Natural killer cell (primary cell): ENCODE measurements around the gene DYNLRB1. TPM values are rescaled to one million over a fixed set of nuclear protein-coding genes. Genes with fewer than 3 reads are reported as not detected.

ENCODE experiments used
- ATAC-seq, 3 donors: fragments of 150-1000 bp in 2 of 3; fragments of 200-7000 bp in 1 of 3; cut with Tn5 transposase; 1 replicate in 1 of 3; 2 replicates in 2 of 3; pipeline ENCODE4 v1.10.0; 2021; ENCODE audit warnings: mild to moderate bottlenecking in 2 of 3, moderate library complexity in 2 of 3
- DNase-seq, 2 donors: peaks; one replicate each; pipeline versions ENCODE4 v3.0.0 to v3.0.0-alpha.2; 2013 to 2021; ENCODE audit warnings: mixed read lengths in 1 of 2
- H3K27ac ChIP-seq: one replicate; pipeline ENCODE4 v1.5.1; 2013; ENCODE audit warnings: mild to moderate bottlenecking, low read length
- H3K27me3 ChIP-seq: one replicate; pipeline ENCODE4 v1.6.1; 2013; ENCODE audit warnings: low read length; ENCODE audit not compliant: control insufficient read depth, insufficient read depth
- H3K36me3 ChIP-seq: one replicate; pipeline ENCODE4 v1.6.1; 2013; ENCODE audit warnings: low read length; ENCODE audit not compliant: control insufficient read depth, insufficient read depth
- H3K4me1 ChIP-seq: one replicate; pipeline ENCODE4 v1.6.1; 2013; ENCODE audit warnings: low read length; ENCODE audit not compliant: control insufficient read depth, insufficient read depth
- H3K4me3 ChIP-seq: one replicate; pipeline ENCODE4 v1.5.1; 2013; ENCODE audit warnings: low read length
- H3K9me3 ChIP-seq: one replicate; pipeline ENCODE4 v1.6.1; 2013; ENCODE audit warnings: low read length; ENCODE audit not compliant: control insufficient read depth, insufficient read depth
- H3K27ac Mint-ChIP-seq, 2 donors: one replicate each; pipeline ENCODE4 v1.8.0; 2022; ENCODE audit warnings: mild to moderate bottlenecking in 2 of 2, mixed read lengths in 2 of 2, moderate library complexity in 1 of 2
- H3K27me3 Mint-ChIP-seq, 2 donors: one replicate each; pipeline ENCODE4 v1.8.0; 2022; ENCODE audit warnings: low read depth in 2 of 2, mixed read lengths in 2 of 2
- H3K36me3 Mint-ChIP-seq: one replicate; pipeline ENCODE4 v1.8.0; 2022; ENCODE audit warnings: mixed read lengths
- H3K4me1 Mint-ChIP-seq, 2 donors: one replicate each; pipeline ENCODE4 v1.8.0; 2022; ENCODE audit warnings: mixed read lengths in 2 of 2
- H3K4me3 Mint-ChIP-seq: one replicate; pipeline ENCODE4 v1.8.0; 2022; ENCODE audit warnings: mild to moderate bottlenecking, moderate library complexity, mixed read lengths
- H3K9me3 Mint-ChIP-seq, 2 donors: one replicate each; pipeline ENCODE4 v1.8.0; 2022; ENCODE audit warnings: mixed read lengths in 2 of 2
- WGBS: methylation state at CpG from one replicate; pipeline ENCODE4 v1.1.7; 2013; ENCODE audit warnings: missing lambda C conversion rate; ENCODE audit not compliant: insufficient coverage; 5-methylcytosine and 5-hydroxymethylcytosine counted together
- intact Hi-C: fragments of 100-400 bp; cut with micrococcal nuclease; formaldehyde crosslinking; loops from one replicate; pipeline ENCODE4 v1.14.2; 2022
- total RNA-seq, 4 donors: library from RNA; stranded (reverse); fragments of 120-200 nt in 1 of 4; gene quantifications; one replicate each; pipeline versions ENCODE4 v1.2.3 to v1.2.4, GENCODE V29; 2013 to 2022
- TF ChIP-seq, protein P1 (sequence below): fragments of 200-600 bp; IDR thresholded peaks from one replicate; pipeline ENCODE4 v1.8.0; 2022; ENCODE audit warnings: antibody characterized with exemption

DYNLRB1 gene
- total RNA-seq, 3 donors from 2014 or later (not counting 1 experiment from before 2014, with no cell fraction given), result 58.7 to 65.5 (median 61.4) TPM

DNA sequence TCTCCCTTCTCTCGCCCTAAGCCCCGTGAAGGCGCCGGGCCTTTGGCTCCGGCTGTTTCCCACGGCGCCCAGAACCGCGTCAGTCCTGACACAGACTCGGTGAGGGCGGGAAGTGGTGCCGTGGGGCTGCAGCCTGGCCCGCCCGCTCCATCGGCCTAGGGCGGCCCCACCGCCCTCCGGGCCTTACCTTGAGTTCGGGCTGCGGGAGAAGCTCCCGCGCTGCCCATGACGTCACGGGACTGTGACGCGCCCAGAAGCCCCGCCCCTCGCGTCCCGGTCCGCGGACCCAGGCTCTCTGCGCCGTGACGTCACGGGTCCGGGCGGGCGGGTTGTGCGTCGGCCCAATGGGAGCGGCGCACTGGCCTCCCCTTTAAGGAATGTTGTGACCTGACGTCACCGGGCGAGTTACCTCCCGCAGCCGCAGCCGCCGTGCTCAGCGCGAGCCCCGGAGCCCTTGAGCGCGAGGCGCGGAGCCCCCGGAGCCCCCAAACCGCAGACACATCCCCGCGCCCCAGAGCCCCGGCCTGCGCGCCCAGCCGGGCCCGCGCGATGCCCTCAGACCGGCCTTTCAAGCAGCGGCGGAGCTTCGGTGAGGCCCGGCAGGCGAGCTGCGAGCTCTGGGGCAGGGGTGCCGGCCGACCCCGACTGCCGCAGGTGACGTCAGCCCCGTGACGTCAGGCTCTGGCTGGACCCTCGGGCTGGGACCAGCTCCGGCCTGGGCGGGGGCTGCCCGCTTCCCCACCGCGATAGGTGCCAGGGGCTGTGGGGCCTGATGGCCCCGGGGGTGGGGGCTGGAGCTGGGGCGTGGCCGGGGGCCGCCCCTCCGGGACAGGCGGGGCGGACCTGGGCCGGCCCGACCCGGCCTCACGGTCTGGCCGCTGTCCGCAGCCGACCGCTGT lies 42.3 kb downstream of the DYNLRB1 start, which contains the start of gene MAP1LC3A:
Gene MAP1LC3A, plus strand, starts transcription at position 399 of the 899 bp plus-strand sequence. Its CDS starts 151 bp downstream, at position 550.
- ATAC-seq (peak; percentile 87 to 96 (median 88)), DNase-seq (peak; percentile 97 to 98)
- no peaks in the 10 kb centered on the region for H3K36me3 Mint-ChIP-seq
- Histone ChIP-seq H3K4me3 (peak within 1 kb of the TSS; percentile 70), H3K36me3 (no peaks in the 10 kb centered on the region), H3K27ac (peak within 1 kb of the TSS; percentile 85), H3K9me3 (no peaks in the 10 kb centered on the region), H3K27me3 (no peaks in the 10 kb centered on the region), H3K4me1 (peaks cover 7% of the 10 kb centered on the region)
- peak within 1 kb of the TSS; percentile 90 to 96 for H3K27ac Mint-ChIP-seq
- no peaks in the 10 kb centered on the region for H3K27me3 Mint-ChIP-seq
- H3K4me1 Mint-ChIP-seq, result peaks cover 7 to 25% of the 10 kb centered on the region in 2 donors
- 16% methylated on average over 103 of the region's 103 CpGs for WGBS
- H3K4me3 Mint-ChIP-seq, result peak within 1 kb of the TSS; percentile 89
- intact Hi-C loops, result loop anchor here (1.0 kb wide), 2 partner anchors 119 to 255 kb away; partner anchors contain the start of genes AHCY and PIGU
- TF ChIP-seq, protein P1, sequence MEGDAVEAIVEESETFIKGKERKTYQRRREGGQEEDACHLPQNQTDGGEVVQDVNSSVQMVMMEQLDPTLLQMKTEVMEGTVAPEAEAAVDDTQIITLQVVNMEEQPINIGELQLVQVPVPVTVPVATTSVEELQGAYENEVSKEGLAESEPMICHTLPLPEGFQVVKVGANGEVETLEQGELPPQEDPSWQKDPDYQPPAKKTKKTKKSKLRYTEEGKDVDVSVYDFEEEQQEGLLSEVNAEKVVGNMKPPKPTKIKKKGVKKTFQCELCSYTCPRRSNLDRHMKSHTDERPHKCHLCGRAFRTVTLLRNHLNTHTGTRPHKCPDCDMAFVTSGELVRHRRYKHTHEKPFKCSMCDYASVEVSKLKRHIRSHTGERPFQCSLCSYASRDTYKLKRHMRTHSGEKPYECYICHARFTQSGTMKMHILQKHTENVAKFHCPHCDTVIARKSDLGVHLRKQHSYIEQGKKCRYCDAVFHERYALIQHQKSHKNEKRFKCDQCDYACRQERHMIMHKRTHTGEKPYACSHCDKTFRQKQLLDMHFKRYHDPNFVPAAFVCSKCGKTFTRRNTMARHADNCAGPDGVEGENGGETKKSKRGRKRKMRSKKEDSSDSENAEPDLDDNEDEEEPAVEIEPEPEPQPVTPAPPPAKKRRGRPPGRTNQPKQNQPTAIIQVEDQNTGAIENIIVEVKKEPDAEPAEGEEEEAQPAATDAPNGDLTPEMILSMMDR, result no peak
- no peaks in the 10 kb centered on the region for H3K9me3 Mint-ChIP-seq

DNA sequence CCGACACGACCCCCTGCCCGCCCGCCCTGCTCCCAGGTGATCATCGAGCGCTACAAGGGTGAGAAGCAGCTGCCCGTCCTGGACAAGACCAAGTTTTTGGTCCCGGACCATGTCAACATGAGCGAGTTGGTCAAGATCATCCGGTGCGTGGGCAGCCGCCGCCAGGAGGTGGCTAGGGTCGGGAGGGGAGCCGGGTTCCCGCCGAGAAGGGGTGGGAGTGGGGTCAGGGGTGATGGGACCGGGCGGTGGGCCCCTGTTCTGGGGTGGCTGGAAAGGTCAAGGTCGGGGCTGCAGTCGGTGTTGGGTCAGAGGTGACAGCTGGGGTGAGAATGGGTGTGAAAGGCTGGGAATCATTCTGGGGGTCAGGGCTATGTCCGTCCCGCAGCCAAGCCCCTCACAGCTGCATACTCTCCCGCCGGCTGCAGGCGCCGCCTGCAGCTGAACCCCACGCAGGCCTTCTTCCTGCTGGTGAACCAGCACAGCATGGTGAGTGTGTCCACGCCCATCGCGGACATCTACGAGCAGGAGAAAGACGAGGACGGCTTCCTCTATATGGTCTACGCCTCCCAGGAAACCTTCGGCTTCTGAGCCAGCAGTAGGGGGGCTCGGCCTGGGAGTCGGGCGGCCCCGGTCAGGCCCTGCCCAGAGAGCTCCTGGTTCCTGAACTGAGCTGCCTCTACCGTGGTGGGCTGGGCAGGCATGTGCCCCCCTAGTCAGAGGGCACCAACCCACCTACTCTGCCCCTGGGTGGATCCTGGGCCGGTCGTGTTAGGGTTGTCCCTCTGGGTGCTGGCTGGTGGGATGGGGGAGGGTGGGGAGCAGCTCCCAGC lies 43.3 kb downstream of the DYNLRB1 start:
- H3K4me1 Mint-ChIP-seq, result peaks cover 7 to 25% of the 10 kb centered on the region in 2 donors
- no peaks in the 10 kb centered on the region for H3K27me3 Mint-ChIP-seq
- no peaks in the 10 kb centered on the region for H3K9me3 Mint-ChIP-seq
- 91% methylated on average over 41 of the region's 43 CpGs for WGBS
- Histone ChIP-seq H3K4me3 (no peak overlapping the region), H3K36me3 (no peaks in the 10 kb centered on the region), H3K27ac (peak overlapping the region; percentile 26), H3K9me3 (no peaks in the 10 kb centered on the region), H3K4me1 (peaks cover 7% of the 10 kb centered on the region), H3K27me3 (no peaks in the 10 kb centered on the region)
- intact Hi-C loops, result loop anchor here (5.0 kb wide), 1 partner anchor 148 kb away; no protein-coding TSS in a partner anchor
- H3K36me3 Mint-ChIP-seq, result no peaks in the 10 kb centered on the region
- peak overlapping the region; percentile 62 to 71 for H3K27ac Mint-ChIP-seq
- ATAC-seq (no peak), DNase-seq (peak in 1 of 2 donors; percentile 51)
- H3K4me3 Mint-ChIP-seq, result peak overlapping the region; percentile 79
- TF ChIP-seq, protein P1, result no peak

DNA sequence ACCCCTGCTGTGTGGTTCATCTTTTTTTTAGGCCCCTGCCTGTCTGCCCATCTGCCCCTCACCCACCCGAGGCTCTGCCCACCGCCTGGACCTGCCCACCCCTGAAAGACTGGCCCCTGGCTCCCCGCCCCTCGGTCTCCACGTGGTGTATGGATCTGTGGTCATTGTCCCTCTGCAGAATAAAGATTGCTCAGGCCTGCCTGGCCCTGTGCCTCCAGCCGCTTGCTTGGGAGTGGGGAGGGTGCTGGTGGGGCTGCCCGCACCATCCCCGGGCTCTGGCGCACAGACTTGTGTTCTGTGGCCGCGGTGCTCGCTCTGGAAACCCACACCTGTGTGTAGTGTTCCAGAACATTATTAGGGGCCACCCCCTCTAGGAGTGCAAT lies 43.9 kb downstream of the DYNLRB1 start:
- no peak for ATAC-seq
- 82% methylated on average over 12 of the region's 12 CpGs for WGBS

More for the DNA sequence above, 43.9 kb downstream of the DYNLRB1 start:
- H3K4me1 ChIP-seq, result peaks cover 7% of the 10 kb centered on the region
- peak overlapping the region; percentile 26 for H3K27ac ChIP-seq
- H3K9me3 ChIP-seq, result no peaks in the 10 kb centered on the region
- no peaks in the 10 kb centered on the region for H3K9me3 Mint-ChIP-seq
- H3K4me3 ChIP-seq, result no peak overlapping the region
- TF ChIP-seq, protein P1, result no peak
- H3K4me3 Mint-ChIP-seq, result peak overlapping the region; percentile 79
- H3K27me3 Mint-ChIP-seq, result no peaks in the 10 kb centered on the region
- no peaks in the 10 kb centered on the region for H3K36me3 Mint-ChIP-seq
- no peaks in the 10 kb centered on the region for H3K27me3 ChIP-seq
- intact Hi-C loops, result loop anchor here (5.0 kb wide), 1 partner anchor 147 kb away; no protein-coding TSS in a partner anchor
- peak overlapping the region; percentile 62 to 71 for H3K27ac Mint-ChIP-seq
- no peak for DNase-seq
- no peaks in the 10 kb centered on the region for H3K36me3 ChIP-seq
- peaks cover 7 to 25% of the 10 kb centered on the region in 2 donors for H3K4me1 Mint-ChIP-seq
